Stimulated activated CD4-positive, alpha-beta T cell treated with anti-CD3 and anti-CD28 coated beads, Interleukin-12 subunit alpha, Interleukin-12 subunit beta, amount 100 ng/mL, for 4 hours (primary cell): ENCODE results near the gene CUEDC1.

ENCODE experiments used
- DNase-seq: peaks from one replicate; pipeline ENCODE4 v3.0.0-alpha.2; 2020

The CUEDC1 gene

DNA sequence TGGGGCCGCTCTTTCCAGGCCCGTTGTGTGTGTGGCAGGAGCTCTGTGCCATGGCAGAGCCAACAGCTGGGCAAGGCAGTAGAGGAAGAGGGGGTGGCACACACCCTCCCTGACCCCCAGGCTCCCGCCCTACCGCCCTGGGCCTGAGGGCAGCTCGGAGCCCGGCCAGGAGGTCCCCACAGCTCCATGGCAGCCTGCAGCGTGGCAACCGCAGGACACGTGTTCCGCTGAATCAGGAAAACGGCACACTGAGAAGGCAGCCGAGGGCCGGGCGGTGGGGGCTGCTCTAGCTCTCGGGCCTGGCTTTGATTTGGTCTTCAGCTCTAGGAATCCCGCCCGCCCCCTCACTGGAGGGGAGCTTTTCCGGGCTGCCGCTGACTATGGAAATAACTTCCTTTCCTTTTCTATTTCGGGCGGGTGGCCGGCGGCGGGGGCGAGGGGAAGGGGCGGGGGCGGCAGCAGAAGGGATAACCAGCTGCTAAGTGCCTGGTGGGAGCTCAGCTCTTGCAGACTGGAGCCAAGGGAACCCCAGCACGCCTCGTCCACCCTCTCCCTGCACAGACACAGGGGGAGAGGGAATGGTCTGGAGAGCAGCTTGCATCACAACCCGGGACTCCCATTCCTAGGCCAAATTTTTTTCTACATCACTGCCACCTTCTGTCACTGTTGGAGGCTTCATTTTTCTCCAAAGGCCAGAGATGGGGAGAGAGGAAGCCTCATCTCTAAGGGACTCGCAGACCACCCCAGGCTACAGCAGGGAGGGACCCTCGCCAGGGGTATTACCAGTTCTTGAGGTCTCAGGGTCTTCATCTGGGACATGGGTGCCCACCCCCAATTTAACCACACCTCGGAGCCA, 80.5 kb downstream of the CUEDC1 start:
- peak; percentile 21 for DNase-seq

- DNase-seq = no peak
Measured at GRCh38 chr17:57874058-57874419, 81.2 kb downstream of the CUEDC1 start.

DNA sequence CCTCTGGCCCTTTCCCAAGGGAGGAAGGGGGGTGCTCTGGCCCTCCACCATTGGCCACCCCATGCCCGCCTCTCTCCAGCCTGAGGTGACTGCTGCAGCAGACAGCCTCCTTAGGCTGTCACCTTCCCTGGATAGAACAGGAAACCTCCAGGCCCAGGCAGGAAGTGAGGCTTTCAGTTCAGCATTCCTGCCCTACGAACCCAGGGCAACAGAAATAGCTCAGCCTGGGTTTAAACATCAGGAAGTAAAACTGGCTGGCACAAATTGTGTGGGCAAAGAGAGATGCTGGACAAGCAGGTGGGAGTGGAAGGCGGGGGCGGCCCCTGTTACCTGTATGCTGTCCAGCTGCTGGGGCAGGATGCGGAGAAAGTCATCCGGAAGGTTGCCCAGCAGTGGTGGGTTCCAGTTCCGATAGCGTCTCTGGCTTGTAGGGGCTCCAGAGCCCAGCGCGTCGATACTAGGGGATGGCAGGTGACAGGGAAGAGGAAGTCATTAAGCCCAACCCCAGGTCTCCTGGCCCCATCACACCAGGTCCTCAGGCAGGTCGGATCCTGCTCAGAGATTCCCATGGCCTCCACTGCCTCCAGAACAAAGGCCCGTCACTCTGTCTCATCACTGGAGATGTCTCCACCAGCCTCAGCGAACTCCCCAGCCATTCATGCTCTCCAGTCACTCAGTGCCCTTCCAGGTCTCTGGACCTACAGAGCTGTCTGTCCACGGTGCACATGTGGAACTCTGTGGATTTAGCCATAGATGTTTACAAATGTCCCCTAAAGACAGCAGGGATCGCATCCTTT, 81.8 kb downstream of the CUEDC1 start:
- DNase-seq = no peak

GRCh38 chr17:57872536-57872935, 82.7 kb downstream of the CUEDC1 start:
- no peak for DNase-seq

- no peak for DNase-seq
Measured at GRCh38 chr17:57871863-57872262, 83.3 kb downstream of the CUEDC1 start.

DNA sequence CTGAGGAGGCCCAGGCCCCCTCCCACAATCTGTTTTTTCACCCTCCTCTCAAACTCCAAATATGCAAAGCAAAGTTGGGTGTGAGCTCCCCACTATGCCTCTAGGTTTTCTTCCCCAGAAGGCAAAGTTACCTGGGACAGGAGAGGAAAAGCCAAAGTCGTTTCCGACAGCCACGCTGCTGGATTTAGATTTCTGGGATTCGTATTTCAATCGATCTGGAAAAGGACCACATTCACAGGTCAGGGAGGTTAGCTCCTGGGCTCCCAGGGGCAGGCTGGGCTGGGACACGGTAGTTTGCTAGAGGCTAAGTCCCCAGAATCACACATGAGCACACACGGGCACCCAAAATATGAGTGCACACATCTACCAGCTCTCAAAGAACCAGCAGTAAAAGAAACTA, 84.1 kb downstream of the CUEDC1 start:
- DNase-seq = no peak

DNA sequence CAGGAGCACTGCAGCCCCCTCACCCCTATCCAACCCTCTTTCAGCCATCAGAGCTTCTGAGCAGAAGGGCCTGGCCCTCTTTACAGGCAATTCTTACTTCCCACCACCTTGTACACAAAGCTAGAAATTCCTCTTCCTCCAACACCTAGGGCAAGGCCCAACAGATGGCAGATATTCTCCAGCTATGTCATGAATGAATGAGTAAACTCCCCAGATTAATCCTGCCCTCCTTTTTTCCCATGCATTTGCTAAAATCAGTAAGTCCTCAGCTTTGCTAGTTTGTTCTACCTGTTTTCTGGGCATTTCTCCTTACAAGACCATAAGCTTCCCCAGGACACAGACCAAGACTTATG, 85.0 kb downstream of the CUEDC1 start:
- no peak for DNase-seq

- DNase-seq = no peak
Measured at GRCh38 chr17:57869617-57870282, 85.5 kb downstream of the CUEDC1 start.

DNA sequence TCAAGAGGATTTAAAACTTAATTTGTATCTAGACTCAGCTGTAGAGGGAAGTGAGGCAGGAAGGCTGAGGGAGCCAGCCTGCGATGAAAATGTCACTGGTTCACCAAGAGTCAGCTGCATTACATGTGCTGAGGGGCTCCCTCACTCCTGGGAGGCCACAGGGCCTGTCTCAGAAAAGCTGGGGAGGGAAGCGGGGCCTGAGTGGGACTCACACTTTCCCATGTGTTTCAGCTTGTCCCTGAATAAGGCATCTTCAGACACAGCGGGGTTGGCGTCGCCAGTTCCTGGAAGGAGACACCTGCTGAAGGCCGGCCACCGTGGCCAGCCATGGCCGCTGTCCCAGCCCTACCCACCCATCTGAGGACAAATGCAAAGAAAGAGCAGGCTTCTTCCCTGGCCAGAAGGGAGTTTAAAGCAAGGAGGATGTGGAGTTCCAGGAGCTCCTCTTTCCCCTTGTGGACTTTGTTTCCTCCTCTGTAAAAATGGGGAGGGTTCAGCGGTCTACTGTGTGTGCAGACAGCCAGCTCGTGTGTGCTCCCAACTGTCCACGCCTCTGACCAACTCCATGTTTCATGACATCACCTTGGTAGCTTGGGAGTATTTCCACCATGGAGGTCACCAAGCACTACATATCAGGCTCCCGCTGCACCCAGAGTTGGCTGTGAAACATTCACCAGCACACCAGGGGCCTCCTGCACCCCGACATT, 86.1 kb downstream of the CUEDC1 start:
- DNase-seq = no peak

DNA sequence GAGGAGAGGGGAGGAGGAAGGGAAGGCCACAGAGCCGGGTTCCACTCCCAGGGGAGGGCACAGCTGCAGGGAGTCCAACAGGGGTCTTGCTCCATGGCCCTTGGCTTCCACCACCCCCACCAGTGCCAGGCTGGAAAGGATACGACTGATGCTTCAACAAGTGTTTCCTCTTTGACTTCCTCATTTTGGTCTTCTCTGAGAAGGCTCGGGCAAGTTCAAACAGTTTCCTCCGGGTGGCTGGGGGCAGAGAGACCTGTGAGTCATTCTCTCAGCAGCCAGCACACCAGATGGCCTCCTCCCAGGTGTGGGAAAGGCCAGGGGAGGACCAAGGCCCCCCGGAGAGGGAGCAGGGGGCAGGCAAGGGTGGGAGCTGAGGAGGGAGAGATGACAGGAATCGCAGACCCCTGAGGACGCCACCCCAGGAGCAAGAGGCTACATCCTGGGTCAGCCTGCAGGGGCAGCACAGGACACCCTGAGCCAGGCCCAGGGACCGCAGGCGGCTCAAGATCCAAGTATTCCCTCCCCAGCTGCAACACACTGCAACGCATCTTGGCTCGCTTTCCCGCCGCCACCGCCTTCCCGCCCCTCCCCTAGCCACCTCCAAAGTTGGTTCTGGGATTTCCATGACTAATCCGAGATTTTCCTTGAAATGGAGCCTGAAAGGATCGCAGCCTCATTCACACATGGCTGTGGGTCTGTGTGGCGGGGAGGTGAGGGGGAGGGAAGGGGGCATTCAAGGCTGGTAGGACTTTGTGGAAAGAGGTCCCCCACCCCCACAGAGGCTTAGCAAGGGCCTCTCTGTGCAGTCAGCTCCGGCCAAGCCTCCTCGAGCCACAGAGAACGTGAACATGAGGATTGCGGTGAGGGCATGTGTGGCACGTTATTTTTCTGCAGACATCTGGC, 87.0 kb downstream of the CUEDC1 start:
- no peak for DNase-seq

DNA sequence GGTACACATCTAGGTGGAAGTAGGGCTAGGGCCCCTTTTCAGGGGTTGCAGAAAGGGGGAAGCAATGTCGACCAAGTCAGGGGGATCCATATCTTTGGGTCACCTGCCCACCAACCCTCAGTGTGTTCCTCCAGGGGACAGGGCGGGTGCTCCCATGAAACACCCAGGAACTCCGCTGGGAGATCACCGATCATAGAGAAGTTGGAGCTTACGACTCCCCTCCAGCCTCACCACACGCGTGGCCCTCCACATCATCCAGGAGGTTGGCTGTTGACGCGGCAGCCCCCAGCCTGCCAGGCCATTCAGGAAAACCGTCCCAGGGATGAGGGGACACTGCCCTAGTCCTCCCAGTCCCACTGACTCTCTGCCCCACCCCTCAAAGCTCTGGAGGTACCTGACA, 88.1 kb downstream of the CUEDC1 start:
- no peak for DNase-seq

DNA sequence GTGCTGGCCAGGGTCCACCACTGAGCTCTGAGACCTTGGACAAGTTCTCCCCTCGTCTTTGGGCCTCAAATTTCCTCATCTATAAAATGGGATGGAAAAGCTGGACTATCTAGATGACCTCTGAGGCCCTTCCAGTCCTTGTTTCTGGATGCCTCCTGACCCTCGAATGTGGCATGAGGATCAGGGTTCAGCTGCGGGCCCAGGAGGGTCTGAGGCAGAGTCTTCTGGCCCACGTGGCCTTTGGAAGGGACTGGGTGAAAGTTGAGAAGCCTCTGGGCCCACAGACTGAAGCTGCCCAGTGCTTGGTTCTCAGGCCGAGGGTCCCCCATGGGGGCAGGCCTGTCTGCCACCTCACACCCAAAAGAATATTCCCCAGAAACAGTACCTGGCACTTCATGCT, 88.5 kb downstream of the CUEDC1 start:
- DNase-seq = no peak

GRCh38 chr17:57866319-57866718, 88.9 kb downstream of the CUEDC1 start:
- no peak for DNase-seq

GRCh38 chr17:57864273-57864672, 90.9 kb downstream of the CUEDC1 start:
- no peak for DNase-seq

DNA sequence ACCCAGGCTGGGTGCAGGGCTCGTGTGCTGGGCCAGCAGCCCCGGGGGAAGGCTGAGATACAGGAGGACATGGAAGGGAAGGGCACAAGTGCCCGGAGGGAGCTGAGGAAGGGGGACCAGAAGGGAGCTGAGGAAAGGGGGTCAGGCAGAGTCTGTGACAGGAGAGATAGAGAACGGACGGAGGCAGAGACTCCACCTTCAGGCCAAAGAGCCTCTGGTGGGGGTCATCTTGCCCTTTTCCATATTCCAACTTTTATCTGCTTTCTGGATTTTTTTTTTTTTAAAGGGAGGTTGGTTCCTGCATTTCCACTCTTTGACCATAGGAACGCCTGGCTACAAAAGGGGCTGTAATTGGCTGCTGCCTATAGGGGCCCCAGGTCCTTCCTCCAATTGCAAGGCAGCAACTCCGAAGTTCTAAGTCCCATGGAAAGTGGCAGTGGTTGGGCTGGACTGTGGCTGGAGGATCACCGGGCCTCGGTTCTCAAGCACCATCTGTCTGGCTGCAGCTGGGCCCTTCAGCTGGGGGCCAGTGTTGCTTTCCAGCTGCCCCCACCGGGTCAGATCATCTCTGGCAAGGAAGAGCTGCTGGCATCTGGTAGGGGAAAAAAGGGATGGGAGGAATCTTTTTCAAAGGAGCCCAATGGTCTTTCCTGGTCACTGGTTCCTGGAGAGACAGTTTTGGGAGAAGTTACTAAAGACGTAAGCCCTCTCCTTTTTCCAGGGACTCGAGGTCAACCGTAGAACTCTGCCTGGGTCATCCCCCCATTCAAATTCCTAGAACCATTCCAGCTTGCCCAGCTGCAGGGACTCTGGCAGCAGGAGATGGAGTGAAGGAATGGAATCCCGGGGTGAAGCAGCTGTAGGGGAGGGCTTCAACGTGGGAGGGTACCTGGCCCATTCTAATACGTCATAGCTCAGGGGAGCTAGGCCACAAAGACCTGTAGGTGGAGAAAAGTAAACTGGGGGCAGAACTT, 92.2 kb downstream of the CUEDC1 start:
- DNase-seq = no peak

DNA sequence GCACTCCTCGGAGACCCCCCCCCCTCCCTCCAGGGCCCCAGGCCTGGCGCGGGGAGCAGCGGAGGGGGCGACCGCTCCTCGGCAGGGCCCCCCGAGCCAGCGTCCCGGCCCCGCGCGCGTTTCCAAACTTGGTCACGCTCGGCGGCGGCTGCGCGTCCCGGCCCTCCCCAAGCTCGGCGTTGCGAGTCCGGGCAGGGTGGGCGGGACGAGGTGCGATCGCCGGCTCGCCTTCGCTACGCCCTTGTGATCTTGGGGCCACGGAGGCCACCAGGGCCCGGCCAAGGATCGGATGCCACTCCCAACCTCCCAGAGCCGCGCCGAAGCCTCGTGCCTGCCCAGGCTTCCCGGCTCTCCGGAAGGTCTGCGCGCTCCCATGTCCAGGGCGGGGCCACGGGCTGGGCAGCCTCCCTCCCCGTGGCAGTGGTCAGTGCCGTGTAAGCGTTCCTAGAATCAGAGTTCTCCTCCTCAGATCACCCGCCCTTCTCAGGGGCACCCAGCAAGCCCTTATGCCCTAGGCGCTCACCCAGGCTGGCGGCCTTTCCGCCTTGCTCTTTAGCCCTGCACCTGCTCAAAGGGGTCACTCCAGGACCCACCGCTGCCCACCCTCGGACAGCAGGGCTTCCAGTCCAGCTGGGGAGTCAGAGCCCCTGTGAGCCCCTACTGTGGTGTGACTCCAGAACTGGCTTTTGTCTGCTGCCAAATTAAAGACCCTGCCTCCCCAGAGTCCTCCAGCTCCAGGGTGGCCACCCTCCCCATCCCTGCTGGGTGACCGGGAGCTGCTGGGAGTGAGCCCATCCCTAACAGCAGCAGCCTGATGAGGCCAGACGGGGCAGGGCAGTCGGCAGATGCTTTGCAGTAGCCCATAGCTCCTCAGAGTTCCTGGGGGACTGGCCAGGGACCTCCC, 93.2 kb downstream of the CUEDC1 start:
- no peak for DNase-seq

DNA sequence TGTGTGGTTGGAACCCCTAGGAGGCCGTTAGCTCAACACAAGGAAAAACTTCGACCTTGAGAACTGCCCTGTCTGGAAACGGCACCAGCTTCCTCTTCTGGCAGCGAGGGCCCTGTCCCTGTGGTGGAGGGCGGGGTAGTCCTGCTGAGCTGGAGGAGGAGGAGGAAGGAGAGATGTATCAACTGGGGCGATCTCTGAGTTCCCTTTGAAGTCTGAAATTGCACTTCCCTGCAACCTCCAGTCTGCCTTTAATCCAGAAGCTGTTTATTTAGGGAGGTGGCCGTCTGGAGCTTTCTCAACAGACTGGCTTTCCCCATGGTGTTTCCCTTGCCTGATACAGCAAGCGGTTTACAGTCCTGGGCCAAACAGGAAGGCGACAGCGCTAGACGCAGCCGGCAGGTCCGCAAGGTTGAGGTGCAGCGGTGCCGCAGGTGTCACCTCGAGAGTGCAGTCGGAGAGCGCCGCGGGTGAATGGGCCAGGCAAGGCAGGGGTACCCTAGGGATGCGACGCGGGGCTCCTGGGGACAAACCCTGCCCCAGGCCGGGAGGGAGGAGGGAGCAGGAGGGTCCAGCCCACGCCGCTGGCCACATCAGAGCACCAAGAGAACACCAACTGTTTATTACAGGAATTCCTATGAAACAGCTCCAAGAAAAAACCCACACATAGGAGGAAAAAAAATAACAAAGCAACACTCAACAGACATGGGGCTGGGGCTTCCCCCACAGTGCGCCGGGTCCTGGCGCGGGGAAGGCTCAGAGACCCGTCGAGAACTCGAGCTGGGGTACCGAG, 94.0 kb downstream of the CUEDC1 start:
- DNase-seq = no peak

DNA sequence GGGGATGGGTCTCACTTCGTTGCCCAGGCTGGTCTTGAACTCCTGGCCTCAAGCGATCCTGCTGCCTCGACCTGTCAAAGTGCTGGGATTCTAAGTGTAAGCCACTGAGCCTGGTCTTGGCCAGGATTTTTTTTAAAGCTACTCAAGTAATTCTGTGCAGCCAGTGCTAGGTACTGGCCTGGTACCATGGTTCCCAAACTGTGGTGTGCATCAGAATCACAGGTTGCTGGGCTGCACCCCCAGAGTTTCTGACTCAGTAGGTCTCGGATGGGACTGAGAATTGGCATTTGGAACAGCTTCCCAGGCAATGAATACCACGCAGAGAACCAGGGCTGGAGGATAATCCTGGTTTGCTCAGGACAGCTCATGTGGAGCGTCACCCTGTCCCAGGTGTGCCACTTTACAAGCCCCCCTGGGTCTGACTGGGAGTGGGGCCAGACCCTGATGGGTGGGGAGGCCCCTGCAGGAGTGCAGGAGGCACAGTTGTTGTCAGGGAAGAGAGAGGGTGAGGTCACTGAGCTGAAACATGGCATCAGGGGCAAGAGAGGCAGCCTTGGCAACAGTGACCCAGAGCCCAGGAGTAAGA, 94.7 kb downstream of the CUEDC1 start:
- no peak for DNase-seq
